K562 (cell line): ENCODE measurements around the gene EPOP. TPM values are rescaled to one million over a fixed set of nuclear protein-coding genes. Genes with fewer than 3 reads are reported as not detected.

Experiments used
- ATAC-seq: fragments of 200-7000 bp; cut with Tn5 transposase; 3 replicates; pipeline ENCODE4 v1.9.1; 2020; ENCODE audit warnings: moderate library complexity
- BruUV-seq: library from RNA; stranded (reverse); fragments of 400-500 nt; replicated peaks from 2 replicates; lab custom pipeline; 2021; lab: Mats Ljungman, UMichigan
- CTCF ChIA-PET: fragments of 300-600 bp; formaldehyde crosslinking; extraction: SDS; loops from one replicate; lab custom pipeline; 2021; ENCODE audit warnings: low intra/inter-chr PET ratio; lab: Yijun Ruan, JAX
- POLR2A ChIA-PET: fragments of 300-600, 350-650 bp; sonication (Branson Sonifier 250); formaldehyde crosslinking; extraction: SDS; loops from one replicate; lab custom pipeline; 2021; ENCODE audit warnings: antibody characterized with exemption, inconsistent platforms; lab: Yijun Ruan, JAX
- DNase-seq, 4 experiments: peaks; one replicate each; pipeline versions ENCODE4 v3.0.0 to v3.0.0-alpha.2; 2011 to 2018; ENCODE audit warnings: low spot score in 3 of 4, mixed read lengths in 3 of 4; ENCODE audit errors: extremely low read depth in 1 of 4
- FAIRE-seq: peaks from 2 replicates; lab custom pipeline; 2011; peaks lifted over from hg19 to GRCh38; lab: Jason Lieb, UNC
- H2AFZ ChIP-seq: 2 replicates; pipeline ENCODE4 v1.6.0; 2011; ENCODE audit warnings: low read depth, low read length, control low read depth, inconsistent platforms
- H3K27ac ChIP-seq: fragments of 200-600 bp; 3 replicates; pipeline ENCODE4 v1.8.0; 2011; ENCODE audit warnings: low read depth, mild to moderate bottlenecking, control low read depth, inconsistent platforms, low read length, moderate library complexity, mixed read lengths; ENCODE audit errors: extremely low read depth
- H3K27me3 ChIP-seq, 2 experiments: fragments of 300-600 bp in 1 of 2; 2 replicates in 1 of 2; 3 replicates in 1 of 2; pipeline versions ENCODE4 v1.6.0 to v1.8.0; 2011; ENCODE audit warnings: inconsistent platforms in 2 of 2, low read length in 2 of 2, mild to moderate bottlenecking in 1 of 2, mixed read lengths in 1 of 2, moderate library complexity in 1 of 2; ENCODE audit not compliant: control insufficient read depth in 2 of 2, insufficient read depth in 2 of 2
- H3K36me3 ChIP-seq: fragments of 300-600 bp; 3 replicates; pipeline ENCODE4 v1.8.0; 2011; ENCODE audit warnings: mild to moderate bottlenecking, low read length, inconsistent platforms; ENCODE audit not compliant: control insufficient read depth, insufficient read depth
- H3K4me1 ChIP-seq, 2 experiments: fragments of 200-600 bp in 1 of 2; replicated peaks in 1 of 2; 2 replicates in 1 of 2; 3 replicates in 1 of 2; pipeline versions ENCODE4 v1.5.1 to v1.8.0; 2011; ENCODE audit warnings: inconsistent platforms in 2 of 2, low read length in 2 of 2, mild to moderate bottlenecking in 1 of 2, mixed read lengths in 1 of 2, moderate library complexity in 1 of 2; ENCODE audit not compliant: control insufficient read depth in 2 of 2, insufficient read depth in 2 of 2
- H3K4me2 ChIP-seq: 2 replicates; pipeline ENCODE4 v1.6.1; 2011; ENCODE audit warnings: low read length, control low read depth, inconsistent platforms, mixed read lengths; ENCODE audit not compliant: insufficient read depth
- H3K4me3 ChIP-seq: fragments of 200-600 bp; sonication (generic), shearing (Covaris generic); 2 replicates; pipeline ENCODE4 v1.5.1; 2016; ENCODE audit warnings: control low read depth, inconsistent platforms
- H3K79me2 ChIP-seq: fragments of 200-600 bp; 3 replicates; pipeline ENCODE4 v1.8.0; 2011; ENCODE audit warnings: low read length, inconsistent platforms; ENCODE audit not compliant: control insufficient read depth, insufficient read depth
- H3K9ac ChIP-seq, 2 experiments: 2 replicates each; pipeline versions ENCODE4 v1.6.0 to v1.6.1; 2011; ENCODE audit warnings: low read depth in 2 of 2, low read length in 2 of 2, control low read depth in 1 of 2, inconsistent platforms in 1 of 2, mild to moderate bottlenecking in 1 of 2, mixed read lengths in 1 of 2; ENCODE audit not compliant: insufficient read depth in 1 of 2
- H3K9me1 ChIP-seq: one replicate; pipeline ENCODE4 v1.6.0; 2011; ENCODE audit warnings: inconsistent platforms, mild to moderate bottlenecking, low read length, moderate library complexity; ENCODE audit not compliant: control insufficient read depth, insufficient read depth
- H3K9me3 ChIP-seq: replicated peaks from 2 replicates; pipeline ENCODE4 v1.5.1; 2011; ENCODE audit warnings: low read depth, low read length, inconsistent platforms; ENCODE audit not compliant: control insufficient read depth, insufficient read depth
- H4K20me1 ChIP-seq: replicated peaks from 2 replicates; pipeline ENCODE4 v1.6.1; 2011; ENCODE audit warnings: low read length, inconsistent platforms, mixed read lengths; ENCODE audit not compliant: control insufficient read depth, insufficient read depth
- BCOR ChIP-seq: fragments of 450-650 bp; IDR thresholded peaks from 2 replicates; pipeline ENCODE4 v1.6.1; 2016
- CBFA2T2 ChIP-seq: fragments of 450-650 bp; conservative IDR thresholded peaks from 2 replicates; pipeline ENCODE4 v1.6.1; 2017; ENCODE audit warnings: mild to moderate bottlenecking
- DNMT1 ChIP-seq: fragments of 450-650 bp; IDR thresholded peaks from 2 replicates; pipeline ENCODE4 v1.6.1; 2016; ENCODE audit warnings: antibody characterized with exemption, mild to moderate bottlenecking
- HDAC1 ChIP-seq, 2 experiments: fragments of 450-650 bp; IDR thresholded peaks; 2 replicates each; pipeline ENCODE4 v1.6.1; 2016 to 2017; ENCODE audit warnings: inconsistent platforms in 1 of 2, mild to moderate bottlenecking in 1 of 2, moderate library complexity in 1 of 2
- ILK ChIP-seq: fragments of 450-650 bp; IDR thresholded peaks from 2 replicates; pipeline ENCODE4 v1.6.1; 2016; ENCODE audit warnings: missing genetic modification characterization, low read depth, mild to moderate bottlenecking, missing compliant biosample characterization, moderate library complexity, borderline replicate concordance
- NFRKB ChIP-seq: fragments of 450-650 bp; IDR thresholded peaks from 2 replicates; pipeline ENCODE4 v1.6.1; 2016; ENCODE audit warnings: low read depth
- RBM25 ChIP-seq: fragments of 200-400 bp; formaldehyde crosslinking; IDR thresholded peaks from 2 replicates; pipeline ENCODE4 v1.6.1; 2018; ENCODE audit warnings: low read length, low read depth, moderate library complexity; ENCODE audit not compliant: severe bottlenecking
- RHOXF2B ChIP-seq: fragments of 250-450 bp; sonication (Bioruptor Pico); conservative IDR thresholded peaks from 2 replicates; pipeline ENCODE4 v1.5.1; 2021
- SMARCA5 ChIP-seq: fragments of 450-650 bp; IDR thresholded peaks from 2 replicates; pipeline ENCODE4 v1.6.1; 2016
- SP1 ChIP-seq: sonication (generic); formaldehyde crosslinking; IDR thresholded peaks from 2 replicates; pipeline ENCODE4 v1.8.1; 2022; ENCODE audit warnings: mild to moderate bottlenecking, missing genetic modification reagents
- SPI1 ChIP-seq: IDR thresholded peaks from 2 replicates; pipeline ENCODE4 v1.6.1; 2011; ENCODE audit warnings: low read depth, low read length, control low read depth, borderline replicate concordance
- TARDBP ChIP-seq: fragments of 450-650 bp; IDR thresholded peaks from 2 replicates; pipeline ENCODE4 v1.6.1; 2016
- TEAD4 ChIP-seq, 2 experiments: sonication (generic) in 1 of 2; formaldehyde crosslinking in 1 of 2; IDR thresholded peaks; 2 replicates each; pipeline versions ENCODE4 v1.6.1 to v1.8.0; 2012 to 2022; ENCODE audit warnings: borderline replicate concordance in 1 of 2, inconsistent platforms in 1 of 2, low read length in 1 of 2, mild to moderate bottlenecking in 1 of 2, missing genetic modification reagents in 1 of 2
- ZC3H4 ChIP-seq: sonication (generic); formaldehyde crosslinking; IDR thresholded peaks from 2 replicates; pipeline ENCODE4 v1.9.0; 2021; ENCODE audit warnings: missing genetic modification reagents, borderline replicate concordance
- ZFX ChIP-seq: sonication (generic); formaldehyde crosslinking; IDR thresholded peaks from 2 replicates; pipeline ENCODE4 v1.8.0; 2022; ENCODE audit warnings: mild to moderate bottlenecking, missing genetic modification reagents, moderate library complexity
- ZKSCAN1 ChIP-seq: fragments of 150-350 bp; IDR thresholded peaks from 2 replicates; pipeline ENCODE4 v1.6.1; 2016; ENCODE audit warnings: low read depth, low read length
- ZNF165 ChIP-seq: fragments of 250-450 bp; sonication (Bioruptor Pico); IDR thresholded peaks from 2 replicates; pipeline ENCODE4 v1.4.0; 2020; ENCODE audit warnings: borderline replicate concordance
- WGBS: fragments of 100-300 bp; shearing (Covaris generic); methylation state at CpG from one replicate; pipeline ENCODE4 v1.1.6; 2016; ENCODE audit warnings: low coverage, mixed read lengths; ENCODE audit not compliant: insufficient coverage; ENCODE audit errors: missing lambda C conversion rate; 5-methylcytosine and 5-hydroxymethylcytosine counted together
- in situ Hi-C: fragments of 300-500 bp; cut with MboI; formaldehyde crosslinking; loops from 4 replicates; pipeline ENCODE4 v1.15.0; 2018; ENCODE audit warnings: inconsistent platforms, mixed read lengths
- intact Hi-C: fragments of 100-400 bp; cut with micrococcal nuclease; formaldehyde crosslinking; loops from 2 replicates; pipeline ENCODE4 v1.14.2; 2022
- polyA plus RNA-seq, 8 experiments: library from polyadenylated mRNA; depleted of rRNA in 4 of 8; stranded (reverse) in 5 of 8; unstranded in 3 of 8; fragments of >200 nt; fragmentation: Nextera tagmentation in 2 of 8; fragmentation: Illumina TruSeq in 1 of 8; extraction: Ambion mirVana in 2 of 8; extraction: Trizol in 1 of 8; gene quantifications; 2 replicates each; pipeline versions ENCODE4 v1.2.1 to v1.2.3, GENCODE V29; 2011 to 2014; ENCODE audit warnings: inconsistent platforms in 1 of 8, missing spikeins in 1 of 8
- total RNA-seq, 7 experiments: library from RNA; depleted of rRNA in 6 of 7; stranded (reverse); fragments of >200 nt in 6 of 7; fragmentation: Illumina TruSeq in 2 of 7; extraction: Trizol in 2 of 7; gene quantifications; 2 replicates each; pipeline versions ENCODE4 v1.2.1 to v1.2.3, GENCODE V29; 2011 to 2021; ENCODE audit warnings: low replicate concordance in 1 of 7
- TF ChIP-seq, protein P1 (sequence below): fragments of 250-450 bp; sonication (Bioruptor Pico); IDR thresholded peaks from 2 replicates; pipeline ENCODE4 v1.9.0; 2021; ENCODE audit warnings: mild to moderate bottlenecking
- TF ChIP-seq, protein P2 (sequence below): sonication (generic); formaldehyde crosslinking; IDR thresholded peaks from 2 replicates; pipeline ENCODE4 v1.9.0; 2022; ENCODE audit warnings: mild to moderate bottlenecking, missing genetic modification reagents
- TF ChIP-seq, protein P3 (sequence below): fragments of 450-650 bp; IDR thresholded peaks from 2 replicates; pipeline ENCODE4 v1.6.1; 2016; ENCODE audit warnings: borderline replicate concordance

The EPOP gene
- total and polyA plus RNA-seq, 9 of the 15 experiments (the other 6 are each of a cell fraction or from before 2014, with no cell fraction given) = 0.41 to 10.6 (median 4.6) TPM

DNA sequence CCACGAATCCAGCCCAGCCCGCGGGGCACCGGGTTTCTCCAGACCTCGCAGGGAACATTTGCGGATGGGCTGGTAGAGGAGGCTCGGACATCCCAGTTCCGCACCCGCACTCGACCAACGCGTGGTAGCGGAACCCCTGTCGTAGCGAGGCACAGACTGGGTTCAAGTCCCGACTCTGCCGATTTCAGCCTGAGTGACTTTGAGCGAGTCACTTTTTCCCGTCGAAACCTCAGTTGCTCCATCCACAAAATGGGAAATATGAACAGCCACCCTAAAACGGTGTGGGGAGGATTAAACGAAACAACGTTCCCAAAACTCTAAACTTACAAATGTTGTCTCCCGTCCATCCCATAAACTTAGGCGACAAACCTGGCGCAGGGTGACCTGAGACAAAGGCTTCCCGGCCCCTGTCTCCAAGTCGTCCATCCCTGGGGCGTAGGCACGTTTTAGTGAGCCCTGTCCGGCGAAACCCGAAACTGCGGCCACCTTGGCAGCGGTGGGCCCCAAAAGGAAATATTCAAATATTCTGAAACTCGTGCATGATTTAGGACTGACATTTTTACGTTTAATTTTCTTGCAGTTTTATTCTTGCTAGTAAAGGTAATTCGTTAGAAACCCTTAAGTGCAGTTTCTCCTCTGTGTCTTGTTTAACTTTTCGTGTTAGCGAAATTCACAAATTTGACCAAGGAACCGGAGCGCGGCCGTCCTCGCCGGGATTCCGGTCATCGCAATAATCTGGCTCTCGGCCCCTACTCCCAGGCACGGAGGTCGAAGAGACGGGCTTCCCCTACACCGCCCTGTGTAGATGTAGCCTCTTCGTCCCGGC is 28.4 kb upstream of the EPOP start:
- H3K27me3 ChIP-seq = no peaks in the 10 kb centered on the region
- peaks cover 27 to 69% of the 10 kb centered on the region in 2 experiments for H3K4me1 ChIP-seq
- peak overlapping the region; percentile 13 for H2AFZ ChIP-seq
- ATAC-seq (peak; percentile 36), FAIRE-seq (no peak), DNase-seq (peak in 2 of 4 experiments; percentile 30 to 59)
- in situ Hi-C loops (no loop called here), intact Hi-C loops (loop anchor here (1.0 to 5.0 kb wide), 2 partner anchors 26 to 49 kb away; partner anchors contain the start of gene PSMB3)
- peak overlapping the region; percentile 96 for H3K27ac ChIP-seq
- TSS peak; percentile 68 for BruUV-seq
- H3K4me2 ChIP-seq = peak overlapping the region; percentile 83
- CTCF ChIA-PET = no interaction called here
- H3K9me3 ChIP-seq = no peaks in the 10 kb centered on the region
- peak overlapping the region; percentile 86 for H3K4me3 ChIP-seq
- H3K79me2 ChIP-seq = peaks cover 53% of the 10 kb centered on the region
- 2% methylated on average over 55 of the region's 55 CpGs for WGBS
- H3K9me1 ChIP-seq = no peaks in the 10 kb centered on the region
- peak overlapping the region; percentile 95 to 99 for H3K9ac ChIP-seq
- POLR2A ChIA-PET = interaction anchor here (0.5 to 0.7 kb wide), 2 partner anchors 7 to 14 kb away, joined by 3 to 4 read pairs; no protein-coding TSS in a partner anchor
- H4K20me1 ChIP-seq = no peaks in the 10 kb centered on the region
- peaks cover 12% of the 10 kb centered on the region; the same call in 2 of the 3 replicates for H3K36me3 ChIP-seq
- peak; percentile 2; the same call in 1 of the 2 replicates for TF ChIP-seq NFRKB
- TF ChIP-seq CBFA2T2 = no peak
- TF ChIP-seq TARDBP = 0 out of 2 replicates have a peak, but pooled peaks have one; percentile 15
- no peak for TF ChIP-seq DNMT1
- peak; percentile 8; the same call in 1 of the 2 replicates for TF ChIP-seq BCOR
- TF ChIP-seq, protein P1, sequence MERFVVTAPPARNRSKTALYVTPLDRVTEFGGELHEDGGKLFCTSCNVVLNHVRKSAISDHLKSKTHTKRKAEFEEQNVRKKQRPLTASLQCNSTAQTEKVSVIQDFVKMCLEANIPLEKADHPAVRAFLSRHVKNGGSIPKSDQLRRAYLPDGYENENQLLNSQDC (CRISPR knock-in tag) = no peak
- TF ChIP-seq ILK (tag) = no peak
- TF ChIP-seq, protein P2, sequence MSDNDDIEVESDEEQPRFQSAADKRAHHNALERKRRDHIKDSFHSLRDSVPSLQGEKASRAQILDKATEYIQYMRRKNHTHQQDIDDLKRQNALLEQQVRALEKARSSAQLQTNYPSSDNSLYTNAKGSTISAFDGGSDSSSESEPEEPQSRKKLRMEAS (CRISPR knock-in tag) = 0 out of 2 replicates have a peak, but pooled peaks have one; percentile 7
- TF ChIP-seq ZKSCAN1 = 0 out of 2 replicates have a peak, but pooled peaks have one; percentile 46
- TF ChIP-seq ZNF165 (CRISPR knock-in tag) = no peak
- 0 out of 2 replicates have a peak, but pooled peaks have one; percentile 5 for TF ChIP-seq TEAD4 (IDR thresholded peaks at IDR 0.05; ENCODE audit: low read length)
- no peak for TF ChIP-seq TEAD4 (CRISPR knock-in tag; IDR thresholded peaks at IDR 0.05; ENCODE audit: borderline replicate concordance)
- TF ChIP-seq SMARCA5 = peak; percentile 52; the same call in 1 of the 2 replicates
- peak; percentile 45; the same call in 1 of the 2 replicates for TF ChIP-seq ZFX (CRISPR knock-in tag)
- TF ChIP-seq SP1 (CRISPR knock-in tag) = 0 out of 2 replicates have a peak, but pooled peaks have one; percentile 72
- TF ChIP-seq HDAC1 (IDR thresholded peaks at IDR 0.05) = no peak
- TF ChIP-seq RHOXF2B (CRISPR knock-in tag) = no peak
- TF ChIP-seq, protein P3, sequence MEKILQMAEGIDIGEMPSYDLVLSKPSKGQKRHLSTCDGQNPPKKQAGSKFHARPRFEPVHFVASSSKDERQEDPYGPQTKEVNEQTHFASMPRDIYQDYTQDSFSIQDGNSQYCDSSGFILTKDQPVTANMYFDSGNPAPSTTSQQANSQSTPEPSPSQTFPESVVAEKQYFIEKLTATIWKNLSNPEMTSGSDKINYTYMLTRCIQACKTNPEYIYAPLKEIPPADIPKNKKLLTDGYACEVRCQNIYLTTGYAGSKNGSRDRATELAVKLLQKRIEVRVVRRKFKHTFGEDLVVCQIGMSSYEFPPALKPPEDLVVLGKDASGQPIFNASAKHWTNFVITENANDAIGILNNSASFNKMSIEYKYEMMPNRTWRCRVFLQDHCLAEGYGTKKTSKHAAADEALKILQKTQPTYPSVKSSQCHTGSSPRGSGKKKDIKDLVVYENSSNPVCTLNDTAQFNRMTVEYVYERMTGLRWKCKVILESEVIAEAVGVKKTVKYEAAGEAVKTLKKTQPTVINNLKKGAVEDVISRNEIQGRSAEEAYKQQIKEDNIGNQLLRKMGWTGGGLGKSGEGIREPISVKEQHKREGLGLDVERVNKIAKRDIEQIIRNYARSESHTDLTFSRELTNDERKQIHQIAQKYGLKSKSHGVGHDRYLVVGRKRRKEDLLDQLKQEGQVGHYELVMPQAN = 0 out of 2 replicates have a peak, but pooled peaks have one; percentile 2
- TF ChIP-seq SPI1 = 0 out of 2 replicates have a peak, but pooled peaks have one; percentile 29
- TF ChIP-seq RBM25 = peak; percentile 21
- TF ChIP-seq ZC3H4 (CRISPR knock-in tag) = no peak
